Activated T-helper 2 cell treated with anti-CD3 and anti-CD28 coated beads, Interferon-gamma antibody, Interleukin-2, Interleukin-4, amounts not matched to agents 10 μg/mL and 5 μg/mL and 100 μg/mL, durations not matched to agents 14 hours and 24 hours and 36 hours (primary cell): ENCODE data around the gene RNF10. TPM values are rescaled to one million over a fixed set of nuclear protein-coding genes. Genes with fewer than 3 reads are reported as not detected.
A peak's percentile ranks its signal among the peaks of the same experiment; 100 is the strongest.

ENCODE experiments used
- DNase-seq: peaks from one replicate; pipeline ENCODE4 v3.0.0; 2021; ENCODE audit warnings: low spot score
- H3K27ac Mint-ChIP-seq: one replicate; pipeline ENCODE4 v1.8.0; 2021; ENCODE audit warnings: mixed read lengths
- H3K27me3 Mint-ChIP-seq: one replicate; pipeline ENCODE4 v1.8.0; 2021; ENCODE audit warnings: low read depth, mixed read lengths
- H3K36me3 Mint-ChIP-seq: one replicate; pipeline ENCODE4 v1.8.0; 2021; ENCODE audit warnings: low read depth, mixed read lengths
- H3K4me1 Mint-ChIP-seq: one replicate; pipeline ENCODE4 v1.8.0; 2021; ENCODE audit warnings: low read depth, mixed read lengths
- H3K4me3 Mint-ChIP-seq: one replicate; pipeline ENCODE4 v1.8.0; 2021; ENCODE audit warnings: low read depth, mild to moderate bottlenecking, moderate library complexity, mixed read lengths
- H3K9me3 Mint-ChIP-seq: one replicate; pipeline ENCODE4 v1.8.0; 2021; ENCODE audit warnings: mixed read lengths
- intact Hi-C: fragments of 100-400 bp; cut with micrococcal nuclease; formaldehyde crosslinking; loops from one replicate; pipeline ENCODE4 v1.15.1; 2023
- total RNA-seq: library from RNA; stranded (reverse); gene quantifications from 2 replicates; pipeline ENCODE4 v1.2.3, GENCODE V29; 2022

Gene RNF10
- total RNA-seq, 1 donor from 2014 or later = 200 TPM

DNA sequence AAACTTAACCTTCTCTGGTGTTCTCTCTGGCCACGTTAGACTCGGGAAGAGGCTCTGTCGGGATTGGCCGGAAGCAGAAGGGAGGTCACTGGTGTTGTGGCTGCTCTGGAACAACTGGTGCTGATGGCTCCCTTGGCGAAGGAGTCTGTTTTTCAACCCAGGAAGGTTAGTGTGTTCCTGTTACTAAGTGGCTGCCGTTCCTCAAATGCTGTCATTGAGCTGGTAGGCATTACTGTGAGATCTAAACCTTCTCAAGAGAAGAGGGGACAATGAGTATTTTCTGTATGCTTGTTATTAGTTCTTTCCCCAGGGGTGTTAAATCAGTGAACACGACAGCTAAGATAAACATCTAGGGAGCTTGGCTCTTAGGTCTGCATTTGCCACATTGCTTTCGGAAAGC lies 28.8 kb downstream of the RNF10 start:
- Mint-ChIP-seq H3K27ac (no peak overlapping the region), H3K4me3 (no peak overlapping the region), H3K9me3 (no peaks in the 10 kb centered on the region), H3K36me3 (peaks cover 75% of the 10 kb centered on the region), H3K27me3 (no peaks in the 10 kb centered on the region), H3K4me1 (no peaks in the 10 kb centered on the region)
- intact Hi-C loops = no loop called here
- DNase-seq = no peak

DNA sequence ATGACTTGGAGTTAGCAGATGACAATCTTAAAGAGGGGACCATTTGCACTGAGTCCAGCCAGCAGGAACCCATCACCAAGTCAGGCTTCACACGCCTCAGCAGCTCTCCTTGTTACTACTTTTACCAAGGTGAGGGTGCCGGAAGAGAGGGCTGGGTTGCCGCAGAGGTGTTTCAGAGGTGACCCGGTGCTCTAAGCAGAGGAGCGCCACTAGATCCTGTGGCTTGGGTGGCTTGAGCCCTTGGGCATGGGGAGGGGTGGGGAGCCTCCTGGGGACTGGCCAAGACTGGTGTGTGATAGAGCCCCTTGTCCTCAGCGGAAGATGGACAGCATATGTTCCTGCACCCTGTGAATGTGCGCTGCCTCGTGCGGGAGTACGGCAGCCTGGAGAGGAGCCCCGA lies 29.3 kb downstream of the RNF10 start:
- no peaks in the 10 kb centered on the region for H3K9me3 Mint-ChIP-seq
- DNase-seq = no peak
- H3K36me3 Mint-ChIP-seq = peaks cover 75% of the 10 kb centered on the region
- H3K4me3 Mint-ChIP-seq = no peak overlapping the region
- no peaks in the 10 kb centered on the region for H3K4me1 Mint-ChIP-seq
- H3K27ac Mint-ChIP-seq = no peak overlapping the region
- H3K27me3 Mint-ChIP-seq = no peaks in the 10 kb centered on the region
- intact Hi-C loops = no loop called here

DNA sequence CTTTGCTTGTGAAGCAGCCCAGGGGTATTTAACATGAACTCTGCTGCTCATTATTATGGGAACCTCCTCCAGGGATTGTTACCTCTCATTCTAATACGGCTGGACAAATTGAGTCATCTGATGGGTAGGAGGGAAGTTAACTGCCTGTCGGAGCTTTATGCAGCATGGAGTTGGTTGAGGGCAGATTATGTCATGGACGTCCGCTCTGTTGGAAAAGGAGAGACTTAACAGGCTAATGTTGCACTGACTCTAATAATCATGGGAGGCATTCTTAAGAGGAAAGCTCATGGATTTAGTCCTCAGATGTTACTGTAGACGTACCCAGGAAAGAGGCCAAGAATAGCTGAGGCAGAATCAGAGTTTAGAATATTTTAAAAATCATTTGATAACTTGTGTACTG lies 37.1 kb downstream of the RNF10 start:
- no peaks in the 10 kb centered on the region for H3K4me1 Mint-ChIP-seq
- DNase-seq = no peak
- no peak overlapping the region for H3K27ac Mint-ChIP-seq
- no peaks in the 10 kb centered on the region for H3K27me3 Mint-ChIP-seq
- no peak overlapping the region for H3K4me3 Mint-ChIP-seq
- peaks cover 84% of the 10 kb centered on the region for H3K36me3 Mint-ChIP-seq
- H3K9me3 Mint-ChIP-seq = no peaks in the 10 kb centered on the region
- intact Hi-C loops = no loop called here

DNA sequence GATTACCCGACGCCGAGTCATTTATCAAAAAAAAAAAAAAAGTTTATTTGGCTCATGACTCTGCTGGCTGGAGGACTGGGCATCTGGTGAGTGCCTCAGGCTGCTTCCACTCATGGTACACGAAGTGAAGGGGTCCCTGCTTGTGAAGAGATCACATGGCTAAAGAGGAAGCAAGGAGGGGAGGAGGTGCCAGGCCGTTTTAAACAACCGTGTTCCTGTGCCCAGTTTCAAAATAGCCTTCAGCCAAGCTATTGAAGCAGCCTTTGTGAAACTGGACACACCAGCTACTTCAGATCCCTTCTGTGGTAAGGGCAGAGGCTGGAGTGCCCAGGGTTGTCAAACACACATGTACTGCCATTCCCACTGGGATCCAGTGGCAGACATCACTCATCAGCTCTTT lies 39.4 kb downstream of the RNF10 start:
- no peak overlapping the region for H3K4me3 Mint-ChIP-seq
- H3K27ac Mint-ChIP-seq = no peak overlapping the region
- intact Hi-C loops = no loop called here
- DNase-seq = no peak
- H3K9me3 Mint-ChIP-seq = no peaks in the 10 kb centered on the region
- H3K36me3 Mint-ChIP-seq = peaks cover 85% of the 10 kb centered on the region
- no peaks in the 10 kb centered on the region for H3K4me1 Mint-ChIP-seq
- no peaks in the 10 kb centered on the region for H3K27me3 Mint-ChIP-seq

DNA sequence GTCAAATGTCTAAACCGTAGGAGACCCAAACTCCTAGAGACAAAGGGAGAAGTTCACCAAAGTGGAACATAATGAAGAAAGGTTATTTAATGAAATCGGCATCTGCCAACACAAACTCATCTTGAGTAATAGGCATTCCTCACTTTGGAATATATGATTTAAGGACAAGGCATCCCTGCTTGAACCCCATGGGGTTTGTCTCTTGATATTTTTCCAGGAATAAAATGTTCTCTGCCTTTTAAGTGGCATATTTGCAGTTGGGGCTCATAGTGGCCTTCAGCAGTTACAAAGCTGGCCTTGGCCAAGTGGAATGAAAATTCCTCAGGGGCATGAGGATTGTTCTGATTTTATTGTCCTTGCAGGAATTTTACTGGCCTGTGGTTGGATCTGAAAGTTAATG lies 40.0 kb downstream of the RNF10 start:
- peaks cover 85% of the 10 kb centered on the region for H3K36me3 Mint-ChIP-seq
- H3K9me3 Mint-ChIP-seq = no peaks in the 10 kb centered on the region
- DNase-seq = no peak
- H3K4me3 Mint-ChIP-seq = no peak overlapping the region
- peak overlapping the region; percentile 71 for H3K27ac Mint-ChIP-seq
- no peaks in the 10 kb centered on the region for H3K27me3 Mint-ChIP-seq
- intact Hi-C loops = no loop called here
- H3K4me1 Mint-ChIP-seq = peaks cover 1% of the 10 kb centered on the region

DNA sequence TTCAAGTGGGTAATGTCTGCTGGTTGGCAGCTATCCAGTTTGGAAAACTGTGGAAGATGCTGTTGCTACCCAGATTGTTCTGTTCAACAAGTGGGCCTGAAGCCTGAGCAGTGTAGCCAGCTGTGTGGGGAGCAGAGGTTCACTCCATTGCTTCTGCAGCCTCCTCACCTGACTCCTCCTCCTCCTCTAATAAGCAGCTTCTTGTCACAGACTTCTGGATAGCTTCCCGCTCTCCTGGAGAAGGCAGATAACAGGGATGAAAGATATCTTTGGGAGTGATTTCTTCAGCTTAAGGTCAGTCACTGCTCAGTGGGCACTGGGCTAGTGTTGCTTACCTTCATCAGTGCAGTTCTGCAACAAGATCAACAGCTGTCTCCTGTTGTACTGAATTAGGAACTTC lies 45.0 kb downstream of the RNF10 start:
- Mint-ChIP-seq H3K27ac (peak overlapping the region; percentile 54), H3K4me1 (peaks cover 31% of the 10 kb centered on the region), H3K27me3 (peaks cover 6% of the 10 kb centered on the region), H3K9me3 (no peaks in the 10 kb centered on the region), H3K4me3 (peak overlapping the region; percentile 46), H3K36me3 (peaks cover 50% of the 10 kb centered on the region)
- intact Hi-C loops = no loop called here
- DNase-seq = no peak

DNA sequence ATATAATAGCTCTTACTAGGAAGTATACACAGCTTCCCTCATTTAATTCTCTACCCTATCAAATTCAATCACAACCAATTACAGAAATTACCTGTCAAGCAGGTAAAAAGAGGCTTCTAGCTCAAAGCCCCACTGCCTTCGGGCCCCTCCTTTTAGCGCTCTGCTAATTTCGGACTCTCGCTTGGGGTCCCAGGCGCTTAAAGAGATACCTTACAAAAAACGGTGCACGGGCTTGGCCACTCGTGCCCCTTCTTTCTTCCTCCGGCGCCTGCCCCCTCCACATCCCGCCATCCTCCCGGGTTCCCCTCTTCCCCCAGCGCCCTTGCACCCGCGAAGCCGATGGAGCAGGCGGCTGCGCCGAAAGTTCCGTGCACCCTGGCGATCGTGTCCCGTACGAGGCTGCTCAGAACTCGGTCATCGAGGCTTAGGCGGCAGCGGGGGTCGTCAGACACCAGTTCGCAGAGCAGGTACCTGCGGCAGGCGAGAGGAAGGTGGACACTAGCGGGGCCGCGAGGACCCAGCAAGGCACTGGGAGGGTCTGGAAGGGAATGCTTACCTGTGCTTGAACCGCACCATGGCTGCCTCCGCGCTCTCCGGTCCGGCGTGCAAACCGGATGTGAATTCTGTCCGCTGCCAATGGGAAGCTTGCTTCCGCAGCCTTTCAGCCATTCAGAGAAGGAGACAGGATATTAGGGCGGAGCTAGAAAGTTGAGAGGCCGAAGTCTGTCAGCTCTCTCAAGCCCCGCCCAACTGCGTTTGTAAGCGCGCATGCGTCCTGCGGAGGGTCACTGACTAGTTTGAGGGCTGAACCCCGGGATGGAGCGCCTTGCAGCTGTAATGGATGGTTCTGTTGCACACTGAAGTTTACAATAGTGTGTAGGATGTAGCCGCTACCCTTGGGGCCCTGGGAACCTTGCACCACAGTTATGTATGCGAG lies 46.9 kb downstream of the RNF10 start, which contains the start of gene POP5:
POP5 (minus strand) TSS at position 616 of the 937 bp plus-strand sequence; CDS start at position 576, 40 bp downstream.
- peak; percentile 94 for DNase-seq
- intact Hi-C loops = loop anchor here (2.0 to 10.0 kb wide), 4 partner anchors 52 to 391 kb away; partner anchors contain the start of genes COQ5, MLEC and PLA2G1B
- Mint-ChIP-seq H3K9me3 (no peaks in the 10 kb centered on the region), H3K4me1 (peaks cover 31% of the 10 kb centered on the region), H3K36me3 (peaks cover 34% of the 10 kb centered on the region), H3K4me3 (peak within 1 kb of the TSS; percentile 95), H3K27me3 (peaks cover 12% of the 10 kb centered on the region), H3K27ac (peak within 1 kb of the TSS; percentile 83)

DNA sequence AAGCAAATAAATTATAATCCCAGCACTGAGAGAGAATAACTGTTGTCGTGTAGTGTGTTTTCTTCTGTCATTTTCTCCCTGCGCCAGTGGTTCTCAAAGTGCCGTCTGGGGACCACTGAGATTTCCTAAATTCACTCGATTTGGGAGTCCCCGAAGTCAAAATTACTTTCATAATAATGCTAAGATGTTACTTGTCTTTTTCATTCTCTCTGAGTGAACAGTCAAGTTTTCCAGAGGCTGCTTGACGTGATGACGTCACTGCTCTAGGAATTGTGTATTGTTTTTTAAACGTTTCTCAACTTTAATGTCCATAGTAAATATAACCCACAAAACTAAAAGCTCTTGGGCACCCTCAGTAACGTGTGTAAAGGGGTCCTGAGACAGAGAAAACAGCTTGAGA lies 47.8 kb downstream of the RNF10 start:
- Mint-ChIP-seq H3K27me3 (peaks cover 16% of the 10 kb centered on the region), H3K9me3 (no peaks in the 10 kb centered on the region), H3K4me1 (peaks cover 31% of the 10 kb centered on the region), H3K36me3 (peaks cover 25% of the 10 kb centered on the region), H3K27ac (peak overlapping the region; percentile 83), H3K4me3 (peak overlapping the region; percentile 95)
- intact Hi-C loops = loop anchor here (2.0 to 10.0 kb wide), 5 partner anchors 53 to 390 kb away; partner anchors contain the start of genes COQ5, MLEC and PLA2G1B
- no peak for DNase-seq

DNA sequence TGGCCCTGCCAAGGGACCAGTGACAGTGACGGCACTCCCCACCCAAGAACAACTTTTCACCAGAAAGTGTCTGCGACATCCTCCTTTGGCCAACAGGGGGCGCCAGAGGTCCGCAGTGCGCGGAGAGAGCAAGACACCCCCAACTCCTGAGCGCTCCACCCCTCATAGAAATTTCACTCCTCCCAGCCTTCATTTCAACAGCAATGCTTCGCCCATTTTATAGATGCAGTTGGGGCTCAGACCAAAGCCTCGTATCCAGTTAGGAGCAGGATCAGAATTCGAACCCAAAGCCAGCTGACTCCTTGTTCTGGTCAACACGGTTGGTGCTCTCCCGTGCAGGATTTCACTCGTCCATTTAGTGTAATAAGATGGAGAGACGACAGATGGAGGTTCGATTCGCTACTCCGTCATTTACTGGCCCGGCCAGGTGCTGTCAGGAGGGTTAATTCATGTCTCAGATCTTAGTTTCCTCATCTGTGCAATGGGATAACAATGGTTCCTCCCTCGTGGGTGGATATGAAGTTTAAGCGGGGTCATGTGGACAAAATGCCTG lies 49.4 kb downstream of the RNF10 start:
- peak; percentile 58 for DNase-seq
- intact Hi-C loops = loop anchor here (1.0 to 10.0 kb wide), 5 partner anchors 63 to 389 kb away; partner anchors contain the start of genes ACADS and PLA2G1B
- peak overlapping the region; percentile 64 for H3K4me3 Mint-ChIP-seq
- H3K27me3 Mint-ChIP-seq = peaks cover 16% of the 10 kb centered on the region
- H3K27ac Mint-ChIP-seq = no peak overlapping the region
- H3K36me3 Mint-ChIP-seq = peaks cover 15% of the 10 kb centered on the region
- H3K9me3 Mint-ChIP-seq = no peaks in the 10 kb centered on the region
- peaks cover 31% of the 10 kb centered on the region for H3K4me1 Mint-ChIP-seq

DNA sequence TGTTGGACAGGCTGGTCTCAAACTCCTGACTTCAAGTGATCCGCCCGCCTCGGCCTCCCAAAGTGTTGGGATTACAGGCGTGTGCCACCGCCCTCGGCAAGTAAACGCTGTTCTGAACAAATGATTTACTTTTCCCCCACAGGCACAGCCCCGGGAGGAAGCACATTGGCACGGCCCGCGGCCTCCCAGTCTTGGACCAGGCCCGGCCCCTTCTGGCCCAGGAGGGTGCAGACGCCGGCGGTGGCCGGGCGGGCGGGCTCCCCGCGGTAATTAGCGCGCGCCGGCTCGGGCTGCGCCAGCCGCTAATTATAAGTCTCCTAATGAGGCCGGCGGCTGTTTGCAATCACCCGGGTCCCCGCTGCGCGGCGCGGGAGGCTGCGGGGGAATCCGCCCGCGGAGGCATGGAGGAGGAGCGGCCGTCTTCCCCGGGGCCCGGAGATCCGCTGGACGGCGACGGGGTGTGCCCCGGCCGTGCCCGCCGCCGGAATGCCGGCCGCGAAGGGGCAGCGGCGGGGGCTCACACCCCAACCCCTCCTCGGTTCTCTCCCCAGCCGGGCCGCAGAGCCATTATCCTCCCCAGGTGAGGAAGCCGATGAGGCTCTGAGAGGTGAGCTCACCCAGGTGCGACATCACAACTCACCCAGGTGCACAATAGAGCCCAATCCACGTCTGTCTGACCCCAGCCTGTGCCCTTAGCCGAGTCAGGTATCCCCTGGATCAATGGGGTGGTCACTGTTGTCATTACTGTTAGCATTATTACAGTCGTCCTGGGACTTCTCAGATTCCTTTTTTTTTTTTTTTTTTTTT lies 50.4 kb downstream of the RNF10 start:
- no peaks in the 10 kb centered on the region for H3K9me3 Mint-ChIP-seq
- H3K27ac Mint-ChIP-seq = no peak overlapping the region
- DNase-seq = peak; percentile 24
- peaks cover 16% of the 10 kb centered on the region for H3K27me3 Mint-ChIP-seq
- intact Hi-C loops = loop anchor here (5.0 to 10.0 kb wide), 2 partner anchors 260 to 388 kb away; partner anchors contain the start of gene PLA2G1B
- peak overlapping the region; percentile 57 for H3K4me3 Mint-ChIP-seq
- H3K36me3 Mint-ChIP-seq = peaks cover 6% of the 10 kb centered on the region
- H3K4me1 Mint-ChIP-seq = peaks cover 26% of the 10 kb centered on the region

DNA sequence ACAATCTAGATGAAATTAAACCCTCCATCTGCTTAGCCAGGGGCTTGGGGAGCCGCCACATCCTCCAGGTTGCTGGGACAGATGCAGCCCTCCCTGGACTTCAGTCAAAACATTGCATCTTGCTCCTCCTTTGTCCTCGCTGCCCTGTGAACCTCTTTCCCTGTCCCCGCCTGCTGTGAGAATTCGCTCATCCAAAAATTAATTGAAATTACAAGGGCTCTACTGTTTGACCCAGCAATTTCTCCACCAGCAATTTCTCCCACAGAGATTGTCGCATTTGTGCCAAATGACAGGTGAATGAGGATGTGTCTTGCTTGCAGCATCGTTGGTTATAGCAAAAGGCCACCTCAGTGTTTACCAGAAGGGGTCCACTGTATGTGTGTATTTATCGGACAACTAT lies 52.0 kb downstream of the RNF10 start:
- no peaks in the 10 kb centered on the region for H3K9me3 Mint-ChIP-seq
- H3K36me3 Mint-ChIP-seq = no peaks in the 10 kb centered on the region
- H3K4me1 Mint-ChIP-seq = peaks cover 17% of the 10 kb centered on the region
- peaks cover 16% of the 10 kb centered on the region for H3K27me3 Mint-ChIP-seq
- intact Hi-C loops = loop anchor here (10.0 kb wide), 1 partner anchor 261 kb away; the partner anchor contains the start of gene PLA2G1B
- no peak overlapping the region for H3K4me3 Mint-ChIP-seq
- DNase-seq = no peak
- no peak overlapping the region for H3K27ac Mint-ChIP-seq

DNA sequence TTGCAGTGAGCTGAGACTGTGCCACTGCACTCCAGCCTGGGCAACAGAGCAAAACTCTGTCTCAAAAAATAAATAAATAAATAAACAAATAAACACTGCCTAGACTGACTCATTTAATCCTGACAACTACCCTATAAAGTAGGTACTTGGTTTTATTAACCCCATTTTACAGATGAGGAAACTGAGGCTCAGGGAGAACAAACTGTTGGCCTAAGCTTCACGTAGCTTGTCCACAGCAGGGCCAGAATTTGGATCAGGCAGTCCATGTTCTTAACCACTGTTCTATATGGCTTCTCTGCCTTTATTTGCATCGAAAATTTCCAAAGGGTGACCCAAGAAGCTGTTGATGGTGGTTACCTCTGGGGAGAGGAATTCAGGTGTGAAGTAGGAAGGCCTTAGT lies 52.7 kb downstream of the RNF10 start:
- peaks cover 12% of the 10 kb centered on the region for H3K4me1 Mint-ChIP-seq
- no peak overlapping the region for H3K4me3 Mint-ChIP-seq
- peaks cover 16% of the 10 kb centered on the region for H3K27me3 Mint-ChIP-seq
- no peaks in the 10 kb centered on the region for H3K36me3 Mint-ChIP-seq
- no peak for DNase-seq
- no peaks in the 10 kb centered on the region for H3K9me3 Mint-ChIP-seq
- no peak overlapping the region for H3K27ac Mint-ChIP-seq
- intact Hi-C loops = loop anchor here (10.0 kb wide), 1 partner anchor 262 kb away; the partner anchor contains the start of gene PLA2G1B
